GM23248 (cell line): ENCODE results near the gene TMEM30A.

Experiments
- EZH2 ChIP-seq: fragments of 200-600 bp; sonication (generic); IDR thresholded peaks from 2 replicates; pipeline ENCODE4 v1.6.1; 2018; ENCODE audit warnings: antibody characterized with exemption, mild to moderate bottlenecking; ENCODE audit not compliant: insufficient read depth, poor library complexity, severe bottlenecking
- EZH2phosphoT487 ChIP-seq: fragments of 200-600 bp; sonication (generic); IDR thresholded peaks from 2 replicates; pipeline ENCODE4 v1.6.1; 2018; ENCODE audit warnings: antibody characterized with exemption, moderate library complexity, mild to moderate bottlenecking, low read depth; ENCODE audit not compliant: insufficient read depth

- no peak for TF ChIP-seq EZH2
- TF ChIP-seq EZH2phosphoT487 = no peak
These were observed 53.9 kb downstream of the TMEM30A start for GRCh38 chr6:75230484-75231325.
